Heart right ventricle (tissue), 16 donors: Measurements from ENCODE around the gene TMEM134. TPM values are rescaled to one million over a fixed set of nuclear protein-coding genes. Genes with fewer than 3 reads are reported as not detected.
"Not testable (repeated sequence)": the region's sequence is repeated elsewhere in the genome, so short reads cannot be mapped to it uniquely, and the experiment has no call there.

ENCODE experiments used
- ATAC-seq, 8 donors: fragments of 200-7000 bp; cut with Tn5 transposase; one replicate each; pipeline ENCODE4 v1.9.1; 2020; ENCODE audit warnings: mild to moderate bottlenecking in 8 of 8, moderate library complexity in 8 of 8, moderate number of reproducible peaks in 1 of 8
- DNase-seq, 2 donors: peaks; one replicate each; pipeline ENCODE4 v3.0.0-alpha.2; 2020
- H3K27ac ChIP-seq, 10 donors: fragments of 200-600 bp; sonication (generic) in 2 of 10; one replicate each; pipeline versions ENCODE4 v1.5.0 to v1.8.0; 2020 to 2022; ENCODE audit warnings: mild to moderate bottlenecking in 3 of 10
- H3K27me3 ChIP-seq, 7 donors: fragments of 200-600 bp; one replicate each; pipeline ENCODE4 v1.8.0; 2021 to 2022; ENCODE audit warnings: mild to moderate bottlenecking in 2 of 7
- H3K36me3 ChIP-seq, 9 donors: fragments of 200-600 bp; sonication (generic) in 1 of 9; one replicate each; pipeline versions ENCODE4 v1.5.0 to v1.8.0; 2020 to 2022; ENCODE audit warnings: mild to moderate bottlenecking in 2 of 9
- H3K4me1 ChIP-seq, 9 donors: fragments of 200-600 bp; sonication (generic) in 1 of 9; one replicate each; pipeline versions ENCODE4 v1.5.0 to v1.8.0; 2020 to 2022; ENCODE audit warnings: mild to moderate bottlenecking in 4 of 9
- H3K4me3 ChIP-seq, 10 donors: fragments of 200-600 bp; sonication (generic) in 2 of 10; one replicate each; pipeline versions ENCODE4 v1.5.0 to v1.8.0; 2020 to 2022; ENCODE audit warnings: mild to moderate bottlenecking in 7 of 10, moderate library complexity in 2 of 10
- H3K9me3 ChIP-seq, 11 donors: fragments of 200-600 bp in 10 of 11; sonication (generic) in 2 of 11; one replicate each; pipeline versions ENCODE4 v1.5.0 to v1.8.0; 2013 to 2022; ENCODE audit warnings: mild to moderate bottlenecking in 2 of 11, control low read depth in 1 of 11, moderate library complexity in 1 of 11
- WGBS, 2 donors: extraction: QIAGEN DNeasy Blood & Tissue Kit; methylation state at CpG; one replicate each; pipeline ENCODE4 v1.1.7; 2013; ENCODE audit warnings: inconsistent platforms in 1 of 2; 5-methylcytosine and 5-hydroxymethylcytosine counted together
- intact Hi-C, 10 donors: fragments of 100-400 bp; cut with DNase I; formaldehyde crosslinking; loops; one replicate each; pipeline versions ENCODE4 v1.11.1 to v1.14.2; 2022
- polyA plus RNA-seq, 2 donors: library from polyadenylated mRNA; stranded (reverse); fragments of 200-250 nt; gene quantifications; one replicate each; pipeline ENCODE4 v1.2.3, GENCODE V29; 2013
- total RNA-seq, 10 donors: library from RNA; stranded (reverse); fragmentation: NEBNext Ultra II Directional in 3 of 10; extraction: Animal tissue kit (Norgen Biotek cat#: 25700) in 3 of 10; gene quantifications; one replicate each; pipeline versions ENCODE4 v1.2.1 to v1.2.4, GENCODE V29; 2021 to 2023
- TF ChIP-seq, protein P1 (sequence below), 9 donors: fragments of 200-600 bp; sonication (generic) in 2 of 9; IDR thresholded peaks; one replicate each; pipeline versions ENCODE4 v1.5.0 to v1.8.0; 2021 to 2022; ENCODE audit warnings: antibody characterized with exemption in 9 of 9, mild to moderate bottlenecking in 5 of 9, moderate library complexity in 1 of 9
- donor health status: Arrhythmogenic right ventricular cardiomyopathy.
- donor health status: ischemic (EF 13 %, LVEDD 7.1; RV severe dilation, severe dysfunction).
- donor health status: healthy with polysubstance abuse.
- donor health status: DM: no; HTN: yes; CAD: no.
- donor health status: DM: no; HTN: no; CAD: no.
- donor health status: ischemic (EF 25% LVEDD 6.9; RV normal size, moderate dysfunction).
- donor health status: ischemic (EF 25% LVEDD 5.7; RV mildly dilated, moderate dysfunction).
- donor health status: healthy.
- donor health status: DM: yes; HTN: yes; CAD: no.
- donor health status: Ischemic cardiomyopathy.
- donor health status: ischemic (EF 35%, LVEDD 5.7; RV mildly dilated, moderate dysfunction).
- donor health status: nonischemic (EF 11% LVEDD 7.7; RV severe dilation, severe dysfunction).
- donor health status: DM: yes; HTN: yes; CAD: no.
- donor health status: PGD.
- donor health status: ischemic (EF 29% LVEDD 5.4; RV normal size, mild dysfunction).
- donor health status: nonischemic (EF 23%, LVEDD 6.1; RV moderate dilation, normal function).

The TMEM134 gene
- total and polyA plus RNA-seq, 12 donors, result 69.8 to 104 (median 81.2) TPM

GRCh38 chr11:67514116-67514515 is 45.1 kb upstream of the TMEM134 start:
- no peak overlapping the region for H3K27ac ChIP-seq
- 79 to 83% methylated on average over 7 of the region's 7 CpGs for WGBS, 2 donors
- ATAC-seq, result no peak

GRCh38 chr11:67511558-67511957 is 42.5 kb upstream of the TMEM134 start:
- H3K4me3 ChIP-seq, H3K9me3 ChIP-seq, DNase-seq, H3K27ac ChIP-seq, intact Hi-C loops, H3K36me3 ChIP-seq, ATAC-seq: not testable (repeated sequence)
- peaks cover 5 to 20% (median 14%) of the 10 kb centered on the region in 9 donors for H3K4me1 ChIP-seq
- 90 to 92% methylated on average over 4 of the region's 4 CpGs for WGBS, 2 donors
- peaks cover 0 to 15% (median 0%) of the 10 kb centered on the region in 7 donors for H3K27me3 ChIP-seq

More at GRCh38 chr11:67514116-67514515, 45.1 kb upstream of the TMEM134 start:
- intact Hi-C loops, result no loop called here
- TF ChIP-seq, protein P1, sequence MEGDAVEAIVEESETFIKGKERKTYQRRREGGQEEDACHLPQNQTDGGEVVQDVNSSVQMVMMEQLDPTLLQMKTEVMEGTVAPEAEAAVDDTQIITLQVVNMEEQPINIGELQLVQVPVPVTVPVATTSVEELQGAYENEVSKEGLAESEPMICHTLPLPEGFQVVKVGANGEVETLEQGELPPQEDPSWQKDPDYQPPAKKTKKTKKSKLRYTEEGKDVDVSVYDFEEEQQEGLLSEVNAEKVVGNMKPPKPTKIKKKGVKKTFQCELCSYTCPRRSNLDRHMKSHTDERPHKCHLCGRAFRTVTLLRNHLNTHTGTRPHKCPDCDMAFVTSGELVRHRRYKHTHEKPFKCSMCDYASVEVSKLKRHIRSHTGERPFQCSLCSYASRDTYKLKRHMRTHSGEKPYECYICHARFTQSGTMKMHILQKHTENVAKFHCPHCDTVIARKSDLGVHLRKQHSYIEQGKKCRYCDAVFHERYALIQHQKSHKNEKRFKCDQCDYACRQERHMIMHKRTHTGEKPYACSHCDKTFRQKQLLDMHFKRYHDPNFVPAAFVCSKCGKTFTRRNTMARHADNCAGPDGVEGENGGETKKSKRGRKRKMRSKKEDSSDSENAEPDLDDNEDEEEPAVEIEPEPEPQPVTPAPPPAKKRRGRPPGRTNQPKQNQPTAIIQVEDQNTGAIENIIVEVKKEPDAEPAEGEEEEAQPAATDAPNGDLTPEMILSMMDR (IDR thresholded peaks at IDR 0.05), result no peak
- no peaks in the 10 kb centered on the region for H3K9me3 ChIP-seq
- peaks cover 0 to 2% (median under 1%) of the 10 kb centered on the region in 9 donors for H3K4me1 ChIP-seq
- no peaks in the 10 kb centered on the region for H3K36me3 ChIP-seq
- DNase-seq, result no peak
- peaks cover 0 to 15% (median 0%) of the 10 kb centered on the region in 7 donors for H3K27me3 ChIP-seq
- H3K4me3 ChIP-seq, result no peak overlapping the region

DNA sequence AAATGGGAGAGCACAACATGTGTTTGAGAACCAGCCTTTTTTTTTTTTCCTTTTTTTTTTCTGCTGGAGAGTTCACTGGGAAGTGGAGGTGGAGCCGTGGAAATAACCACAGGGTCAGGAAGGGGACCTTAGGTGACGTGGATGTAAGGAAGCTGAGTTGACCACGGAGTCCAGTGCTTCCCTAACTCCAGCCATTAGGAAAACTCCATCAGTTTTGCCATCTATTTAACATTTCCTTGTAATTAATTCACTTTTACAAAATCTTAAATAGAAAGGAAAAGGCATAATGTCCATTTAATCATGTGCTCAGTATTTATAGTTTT is 40.9 kb upstream of the TMEM134 start:
- 48 to 54% methylated on average over 3 of the region's 3 CpGs for WGBS, 2 donors

DNA sequence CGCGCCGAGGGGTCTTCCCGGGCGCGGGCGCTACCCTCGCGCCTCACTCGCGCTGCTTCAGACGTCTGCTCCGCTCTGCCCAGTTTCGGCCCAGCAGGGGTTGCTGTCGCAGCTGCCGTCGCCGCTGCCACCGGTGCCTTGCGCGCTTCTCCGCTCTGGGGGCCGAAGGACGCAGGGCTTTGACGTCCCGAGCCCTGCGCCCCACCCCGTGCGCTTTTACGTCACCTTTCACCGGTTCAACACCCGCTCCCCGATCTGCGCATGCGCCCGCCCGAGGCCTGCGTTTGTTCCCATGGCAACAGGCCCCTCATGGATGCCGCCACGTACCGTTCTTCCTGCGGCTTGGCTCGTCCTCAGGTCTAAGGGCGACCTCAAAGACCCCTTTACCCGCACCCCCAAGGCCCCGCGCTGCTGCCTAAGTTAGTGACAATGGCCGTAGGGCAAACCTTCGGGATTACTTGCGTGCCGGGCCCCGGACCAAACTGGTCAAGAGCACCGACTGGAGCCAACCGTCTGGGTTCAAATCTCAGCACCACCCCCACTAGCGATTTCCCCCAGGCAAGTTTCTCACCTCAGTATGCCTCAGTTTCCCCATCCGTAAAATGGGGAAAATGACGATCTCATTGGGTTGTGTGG is 39.6 kb upstream of the TMEM134 start:
- Histone ChIP-seq H3K9me3 (no peaks in the 10 kb centered on the region), H3K4me1 (peaks cover 16 to 42% (median 35%) of the 10 kb centered on the region in 9 donors), H3K27me3 (peaks cover 0 to 9% (median 0%) of the 10 kb centered on the region in 7 donors), H3K27ac (peak overlapping the region; percentile 96 to 100 (median 98)), H3K4me3 (peak overlapping the region; percentile 45 to 97 (median 78)), H3K36me3 (peaks cover 0 to 9% (median 0%) of the 10 kb centered on the region in 9 donors)
- WGBS, 2 donors, result 1% methylated on average over 57 of the region's 57 CpGs
- TF ChIP-seq, protein P1 (IDR thresholded peaks at IDR 0.05), result no peak
- peak; percentile 99 for DNase-seq
- ATAC-seq, result peak; percentile 54 to 73 (median 68)
- intact Hi-C loops, result loop anchor here in 7 of 10 donors (1.0 to 10.0 kb wide), 10 partner anchors 39 to 156 kb away; partner anchors contain the start of genes PPP1CA (in 4 of the 7), TBC1D10C (in 4 of the 7), POLD4 (in 3 of the 7) and GSTP1 (in 2 of the 7)

More for the DNA sequence above, 40.9 kb upstream of the TMEM134 start:
- no peak for ATAC-seq
- Histone ChIP-seq H3K27ac (no peak overlapping the region), H3K9me3 (no peaks in the 10 kb centered on the region), H3K27me3 (peaks cover 0 to 15% (median 0%) of the 10 kb centered on the region in 7 donors), H3K36me3 (peaks cover 0 to 9% (median 0%) of the 10 kb centered on the region in 9 donors), H3K4me3 (no peak overlapping the region), H3K4me1 (peaks cover 11 to 33% (median 28%) of the 10 kb centered on the region in 9 donors)
- intact Hi-C loops, result no loop called here
- DNase-seq, result no peak
- TF ChIP-seq, protein P1 (IDR thresholded peaks at IDR 0.05), result no peak
